Activated naive CD4-positive, alpha-beta T cell treated with anti-CD3 and anti-CD28 coated beads, Interleukin-2, amount 10 ng/mL, durations not matched to agents 7 days and 5 days (primary cell): ENCODE results near the gene SCG2.

Source experiments
- CTCF ChIA-PET: fragments of 350-600 bp; sonication (Branson Sonifier 250); formaldehyde crosslinking; loops from one replicate; lab custom pipeline; 2021; ENCODE audit warnings: antibody characterized with exemption; lab: Charles Lee
- DNase-seq: peaks from one replicate; pipeline ENCODE4 v3.0.0-alpha.2; 2020
- H3K27ac Mint-ChIP-seq: one replicate; pipeline ENCODE4 v1.8.0; 2021; ENCODE audit warnings: mild to moderate bottlenecking, moderate library complexity, mixed read lengths
- H3K27me3 Mint-ChIP-seq: one replicate; pipeline ENCODE4 v1.8.0; 2021; ENCODE audit warnings: mild to moderate bottlenecking, mixed read lengths
- H3K36me3 Mint-ChIP-seq: one replicate; pipeline ENCODE4 v1.8.0; 2021; ENCODE audit warnings: mixed read lengths
- H3K4me1 Mint-ChIP-seq: one replicate; pipeline ENCODE4 v1.8.0; 2021; ENCODE audit warnings: mixed read lengths
- H3K4me3 Mint-ChIP-seq: one replicate; pipeline ENCODE4 v1.8.0; 2021; ENCODE audit warnings: mild to moderate bottlenecking, moderate library complexity, mixed read lengths
- H3K9me3 Mint-ChIP-seq: one replicate; pipeline ENCODE4 v1.8.0; 2021; ENCODE audit warnings: mixed read lengths

SCG2 gene

DNA sequence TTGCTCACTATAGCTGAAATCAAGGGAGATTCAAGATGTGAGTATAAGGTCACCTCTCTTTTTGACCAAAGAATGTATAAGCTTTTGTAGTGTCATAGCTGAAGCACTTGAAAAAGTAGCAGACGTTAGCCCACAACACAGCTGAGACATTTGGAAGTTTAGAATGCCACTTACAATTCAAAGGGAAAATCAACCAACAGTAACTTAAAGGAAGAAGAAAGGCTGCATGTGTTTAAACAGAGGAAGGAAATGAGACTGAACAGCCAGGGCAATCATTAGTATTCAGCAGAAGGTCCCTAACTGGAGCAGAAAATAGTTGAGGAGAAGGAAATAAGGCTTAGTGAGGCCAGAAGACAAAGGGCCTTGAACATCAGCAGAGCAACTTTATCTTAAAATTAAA, 23.5 kb upstream of the SCG2 start:
- CTCF ChIA-PET, result no interaction called here
- Mint-ChIP-seq H3K9me3 (no peaks in the 10 kb centered on the region), H3K4me1 (no peaks in the 10 kb centered on the region), H3K27ac (no peak overlapping the region), H3K36me3 (no peaks in the 10 kb centered on the region), H3K27me3 (peaks cover 3% of the 10 kb centered on the region), H3K4me3 (no peak overlapping the region)
- DNase-seq, result no peak

DNA sequence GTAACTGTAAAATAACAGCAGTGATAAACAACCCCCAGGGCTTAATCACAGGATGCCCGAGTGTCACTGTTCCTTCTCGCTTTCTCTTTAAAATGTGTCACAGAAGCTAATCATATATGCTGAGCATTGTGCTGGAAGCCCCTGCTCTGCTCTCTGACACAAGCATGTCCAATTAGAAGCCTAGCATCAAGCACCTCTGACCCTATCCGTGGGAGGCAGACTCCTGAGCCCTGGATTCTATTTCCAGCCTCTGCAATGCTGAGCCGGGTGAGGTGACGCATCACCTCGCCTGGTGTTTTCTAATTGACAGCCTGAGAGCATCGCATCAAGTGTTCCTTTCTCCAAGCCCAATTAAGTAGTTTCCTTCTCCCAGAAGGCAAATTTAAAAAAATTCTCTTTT, 19.7 kb upstream of the SCG2 start:
- H3K4me3 Mint-ChIP-seq, result no peak overlapping the region
- no peak for DNase-seq
- H3K36me3 Mint-ChIP-seq, result no peaks in the 10 kb centered on the region
- H3K9me3 Mint-ChIP-seq, result no peaks in the 10 kb centered on the region
- no peaks in the 10 kb centered on the region for H3K4me1 Mint-ChIP-seq
- CTCF ChIA-PET, result no interaction called here
- H3K27me3 Mint-ChIP-seq, result peaks cover 25% of the 10 kb centered on the region
- H3K27ac Mint-ChIP-seq, result no peak overlapping the region

DNA sequence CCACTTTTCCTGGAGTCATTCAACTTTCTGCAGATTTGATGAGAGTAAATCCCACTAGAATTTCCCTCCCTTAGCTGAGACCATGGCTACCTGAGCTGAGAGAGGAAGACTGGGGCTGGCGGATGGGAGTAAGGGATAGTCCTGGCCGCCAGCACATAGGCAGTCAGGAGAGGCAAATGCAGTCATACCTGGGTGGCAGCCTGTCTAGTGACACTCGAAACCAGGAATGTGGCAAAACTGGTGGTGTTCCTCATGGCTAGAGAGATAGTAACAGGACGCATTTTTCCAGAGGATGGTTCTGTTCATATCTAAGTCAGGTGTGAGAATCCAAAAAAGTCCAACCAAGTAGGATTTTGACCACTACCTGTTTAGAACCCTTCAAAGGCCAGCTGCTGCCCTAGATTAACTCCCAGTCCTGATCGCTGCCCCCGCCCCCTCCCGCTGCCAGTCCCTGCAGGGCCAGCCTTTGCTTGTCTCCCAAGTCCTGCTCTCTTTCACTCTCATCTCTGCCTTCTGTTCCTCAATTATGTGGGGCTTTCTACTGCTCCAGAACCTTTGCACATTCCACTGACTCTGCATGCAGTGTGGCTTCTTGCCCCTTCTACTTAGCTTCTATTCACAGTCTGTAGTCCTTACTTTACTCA, 17.4 kb upstream of the SCG2 start:
- CTCF ChIA-PET, result no interaction called here
- DNase-seq, result no peak
- no peak overlapping the region for H3K4me3 Mint-ChIP-seq
- no peaks in the 10 kb centered on the region for H3K36me3 Mint-ChIP-seq
- no peaks in the 10 kb centered on the region for H3K9me3 Mint-ChIP-seq
- H3K4me1 Mint-ChIP-seq, result no peaks in the 10 kb centered on the region
- H3K27ac Mint-ChIP-seq, result no peak overlapping the region
- H3K27me3 Mint-ChIP-seq, result peaks cover 27% of the 10 kb centered on the region

DNA sequence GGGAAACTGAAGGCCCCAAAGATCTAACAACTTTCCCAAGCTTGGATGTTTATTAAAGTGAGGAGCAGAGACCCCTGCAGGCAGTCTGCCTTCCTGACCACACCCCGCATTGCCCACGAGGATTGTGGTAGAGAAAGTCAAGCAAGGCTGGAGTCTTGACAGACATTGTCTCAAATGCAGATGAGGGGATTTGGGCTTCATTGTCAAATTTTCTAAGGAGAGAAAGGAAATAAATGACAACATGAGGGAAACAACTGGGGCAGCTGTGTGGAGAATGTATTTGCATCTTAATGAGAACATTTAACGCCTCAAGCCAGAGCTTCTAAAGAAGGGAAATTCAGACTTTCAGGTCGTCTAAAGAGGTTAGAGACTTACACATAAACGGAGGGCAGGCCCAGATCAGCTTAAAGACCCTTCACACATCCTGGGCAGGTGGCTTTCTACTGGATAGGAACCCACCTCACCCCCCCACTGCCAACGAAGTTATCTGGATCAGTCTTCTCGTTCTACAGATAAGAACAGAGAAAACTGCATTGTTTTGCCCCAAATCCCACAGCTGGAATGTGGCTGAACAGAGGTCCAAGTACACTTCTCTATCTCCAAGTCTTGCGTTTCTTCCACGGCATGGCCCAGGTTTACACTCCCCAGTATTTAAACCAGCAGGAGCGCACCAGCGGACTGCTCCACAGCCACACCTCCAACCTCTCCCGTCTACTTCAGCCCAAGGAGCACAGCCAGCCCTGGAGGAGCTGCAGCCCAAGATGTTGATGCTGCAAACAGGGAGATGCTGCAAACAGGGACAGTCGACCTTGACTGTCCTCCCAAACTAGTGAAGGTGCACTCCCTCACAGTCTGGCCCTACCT, 16.2 kb upstream of the SCG2 start:
- DNase-seq, result no peak
- CTCF ChIA-PET, result interaction anchor here (1.4 kb wide), 1 partner anchor 11 kb away, joined by 3 read pairs; no protein-coding TSS in a partner anchor
- no peaks in the 10 kb centered on the region for H3K9me3 Mint-ChIP-seq
- peaks cover 38% of the 10 kb centered on the region for H3K27me3 Mint-ChIP-seq
- H3K27ac Mint-ChIP-seq, result no peak overlapping the region
- no peak overlapping the region for H3K4me3 Mint-ChIP-seq
- H3K36me3 Mint-ChIP-seq, result no peaks in the 10 kb centered on the region
- H3K4me1 Mint-ChIP-seq, result no peaks in the 10 kb centered on the region

DNA sequence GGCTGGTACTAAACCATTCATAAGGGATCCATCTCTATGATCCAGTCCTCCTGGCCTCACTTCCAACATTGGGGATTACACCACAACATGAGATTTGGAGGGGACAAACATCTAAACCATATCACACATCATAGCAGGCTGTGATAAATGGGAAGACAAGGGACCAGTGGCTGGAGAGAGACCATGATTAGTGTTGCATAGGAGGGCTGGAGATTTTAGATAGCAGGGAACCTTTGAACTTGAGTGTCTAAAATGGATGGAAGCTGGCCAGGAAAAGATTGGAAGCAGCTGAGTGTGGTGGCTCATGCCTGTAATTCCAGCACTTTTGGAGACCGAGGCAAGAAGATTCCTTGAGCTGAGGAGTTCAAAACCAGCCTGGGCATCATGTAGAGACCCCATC, 12.4 kb upstream of the SCG2 start:
- Mint-ChIP-seq H3K27me3 (peaks cover 46% of the 10 kb centered on the region), H3K9me3 (no peaks in the 10 kb centered on the region), H3K4me1 (no peaks in the 10 kb centered on the region), H3K4me3 (no peak overlapping the region), H3K36me3 (no peaks in the 10 kb centered on the region), H3K27ac (no peak overlapping the region)
- CTCF ChIA-PET, result no interaction called here
- DNase-seq, result no peak

DNA sequence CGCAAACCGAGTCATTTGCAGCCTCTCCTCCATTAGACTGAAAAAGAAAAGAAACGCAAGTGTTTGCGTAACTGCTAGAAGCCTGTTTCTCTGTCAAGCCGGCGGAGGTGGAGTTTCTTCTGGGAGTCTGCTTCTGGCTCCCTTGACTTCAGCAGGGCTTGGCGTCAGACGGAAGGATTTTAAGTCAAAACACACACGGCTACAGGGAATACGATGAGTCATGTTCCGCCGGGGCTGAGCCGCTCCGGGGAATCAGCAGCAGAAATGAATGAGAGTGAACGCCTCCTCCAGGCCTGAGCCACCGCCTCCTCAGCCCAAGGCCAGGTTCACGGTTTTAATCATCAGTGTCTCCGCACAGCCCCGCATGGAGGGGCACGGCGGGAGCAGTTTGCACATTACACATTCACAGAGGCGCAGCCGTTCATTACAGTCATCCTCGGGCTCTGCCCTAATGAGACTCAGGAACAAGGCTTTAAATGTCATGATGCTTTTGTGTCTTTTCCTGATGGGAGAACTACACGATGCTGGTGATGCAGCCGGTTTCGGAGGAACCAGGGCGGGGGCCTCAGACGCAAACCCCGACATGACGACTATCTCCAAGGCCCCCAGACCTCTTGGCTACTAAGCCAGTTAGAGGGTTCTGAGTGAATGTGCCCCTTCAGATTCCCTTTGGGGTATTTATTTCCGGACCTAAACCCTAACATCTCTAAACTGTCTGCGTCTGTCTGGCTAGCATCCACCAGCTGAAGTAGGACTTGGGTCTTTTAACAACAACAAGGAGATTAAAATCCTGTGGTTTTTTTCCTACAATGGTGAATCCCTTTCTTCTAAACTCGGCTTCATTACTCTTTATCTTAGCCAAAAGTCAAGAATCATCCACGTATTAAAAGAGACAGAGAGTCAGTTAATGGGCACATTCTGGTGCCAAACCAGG, 11.1 kb upstream of the SCG2 start:
- DNase-seq, result no peak
- CTCF ChIA-PET, result no interaction called here
- Mint-ChIP-seq H3K36me3 (no peaks in the 10 kb centered on the region), H3K27ac (no peak overlapping the region), H3K4me1 (no peaks in the 10 kb centered on the region), H3K4me3 (no peak overlapping the region), H3K27me3 (peaks cover 38% of the 10 kb centered on the region), H3K9me3 (no peaks in the 10 kb centered on the region)

DNA sequence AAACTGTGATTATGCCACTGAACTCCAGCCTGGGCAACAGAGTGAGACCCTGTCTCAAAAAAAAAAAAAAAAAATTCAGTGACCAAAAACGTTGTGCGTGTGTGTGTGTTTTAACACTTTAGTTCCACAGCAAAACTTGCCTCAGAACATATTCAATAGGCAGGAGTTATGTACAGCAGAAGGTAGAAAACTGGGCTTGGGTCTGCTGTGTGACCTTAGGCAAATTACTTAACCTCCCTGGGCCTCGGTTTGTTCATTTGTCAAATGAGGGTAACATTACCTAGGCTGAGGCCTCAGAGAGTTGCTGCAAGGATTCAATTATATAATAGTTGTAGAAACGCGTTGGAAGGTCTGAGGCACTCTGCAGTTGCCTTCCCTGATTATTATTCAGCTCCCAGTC, 10.3 kb upstream of the SCG2 start:
- DNase-seq, result no peak
- no peaks in the 10 kb centered on the region for H3K4me1 Mint-ChIP-seq
- no peak overlapping the region for H3K27ac Mint-ChIP-seq
- CTCF ChIA-PET, result interaction anchor here (1.0 kb wide), 1 partner anchor 11 kb away, joined by 3 read pairs; the partner anchor contains the start of gene SCG2
- H3K27me3 Mint-ChIP-seq, result peaks cover 31% of the 10 kb centered on the region
- no peaks in the 10 kb centered on the region for H3K36me3 Mint-ChIP-seq
- H3K9me3 Mint-ChIP-seq, result no peaks in the 10 kb centered on the region
- H3K4me3 Mint-ChIP-seq, result no peak overlapping the region

DNA sequence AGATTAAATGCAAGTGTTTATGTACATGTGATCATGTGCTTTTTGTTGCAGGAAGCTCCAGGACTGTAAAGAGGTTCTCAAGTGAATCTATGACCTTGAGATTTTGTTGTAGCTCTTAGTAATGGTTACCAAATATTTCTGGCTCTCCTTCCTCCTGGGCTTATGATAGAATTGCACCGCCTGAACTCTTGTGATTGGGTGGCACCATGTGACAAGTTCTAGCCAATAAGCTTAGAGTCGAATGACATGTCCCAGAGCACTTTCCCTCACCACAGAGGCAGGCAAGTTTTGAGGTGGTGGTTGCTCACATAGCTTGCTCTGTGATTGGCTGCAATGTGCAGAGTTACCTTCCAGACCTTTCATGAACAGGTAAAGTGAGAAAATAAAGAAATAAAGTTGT, 8.9 kb upstream of the SCG2 start:
- no peak overlapping the region for H3K27ac Mint-ChIP-seq
- H3K36me3 Mint-ChIP-seq, result no peaks in the 10 kb centered on the region
- CTCF ChIA-PET, result no interaction called here
- no peaks in the 10 kb centered on the region for H3K9me3 Mint-ChIP-seq
- no peak for DNase-seq
- H3K4me3 Mint-ChIP-seq, result no peak overlapping the region
- H3K27me3 Mint-ChIP-seq, result peaks cover 26% of the 10 kb centered on the region
- no peaks in the 10 kb centered on the region for H3K4me1 Mint-ChIP-seq

DNA sequence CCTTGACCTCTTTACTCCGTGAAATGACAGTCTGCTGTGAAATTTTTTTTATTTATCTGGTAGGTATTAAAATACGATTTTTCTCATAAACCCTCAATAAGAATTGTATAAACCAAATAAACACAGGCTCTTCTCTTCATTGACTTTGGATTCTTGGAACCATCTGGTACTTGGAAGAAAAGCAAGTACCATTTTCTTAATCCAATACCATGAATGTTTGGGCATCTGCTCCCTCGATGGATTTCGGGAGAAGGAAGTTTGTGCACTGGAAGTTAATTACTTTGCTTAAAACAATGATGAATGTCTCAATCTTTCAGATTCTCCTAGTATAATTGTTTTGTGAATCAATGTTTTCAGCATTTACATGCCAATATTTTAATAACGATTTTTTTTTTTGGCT, 5.3 kb upstream of the SCG2 start:
- DNase-seq, result no peak
- no peaks in the 10 kb centered on the region for H3K9me3 Mint-ChIP-seq
- peaks cover 6% of the 10 kb centered on the region for H3K27me3 Mint-ChIP-seq
- H3K4me3 Mint-ChIP-seq, result no peak overlapping the region
- no peaks in the 10 kb centered on the region for H3K36me3 Mint-ChIP-seq
- CTCF ChIA-PET, result interaction anchor here (1.4 kb wide), 1 partner anchor 10 kb away, joined by 3 read pairs; no protein-coding TSS in a partner anchor
- H3K27ac Mint-ChIP-seq, result no peak overlapping the region
- H3K4me1 Mint-ChIP-seq, result no peaks in the 10 kb centered on the region

DNA sequence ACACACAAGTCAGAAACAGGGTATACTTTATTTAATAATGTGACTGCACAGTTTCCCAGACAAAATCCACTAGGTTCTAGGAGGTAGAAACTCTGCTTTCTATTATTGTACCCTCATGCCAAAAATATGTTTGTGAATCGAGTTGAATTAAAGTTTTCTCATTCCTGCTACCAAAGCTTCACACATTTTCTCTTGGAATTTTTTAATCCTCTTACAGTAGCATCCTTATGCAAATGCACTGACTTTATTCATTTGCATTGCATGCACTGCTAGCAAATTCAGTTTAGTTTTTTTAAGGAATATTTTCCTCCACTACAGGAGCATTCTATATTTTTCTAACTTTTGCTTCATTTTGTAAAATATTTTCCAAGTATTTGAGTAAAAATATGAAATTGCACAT, 4.8 kb upstream of the SCG2 start:
- Mint-ChIP-seq H3K4me3 (no peak overlapping the region), H3K36me3 (no peaks in the 10 kb centered on the region), H3K27ac (no peak overlapping the region), H3K27me3 (peaks cover 3% of the 10 kb centered on the region), H3K4me1 (no peaks in the 10 kb centered on the region), H3K9me3 (no peaks in the 10 kb centered on the region)
- no peak for DNase-seq
- CTCF ChIA-PET, result interaction anchor here (1.4 kb wide), 1 partner anchor 10 kb away, joined by 3 read pairs; no protein-coding TSS in a partner anchor

DNA sequence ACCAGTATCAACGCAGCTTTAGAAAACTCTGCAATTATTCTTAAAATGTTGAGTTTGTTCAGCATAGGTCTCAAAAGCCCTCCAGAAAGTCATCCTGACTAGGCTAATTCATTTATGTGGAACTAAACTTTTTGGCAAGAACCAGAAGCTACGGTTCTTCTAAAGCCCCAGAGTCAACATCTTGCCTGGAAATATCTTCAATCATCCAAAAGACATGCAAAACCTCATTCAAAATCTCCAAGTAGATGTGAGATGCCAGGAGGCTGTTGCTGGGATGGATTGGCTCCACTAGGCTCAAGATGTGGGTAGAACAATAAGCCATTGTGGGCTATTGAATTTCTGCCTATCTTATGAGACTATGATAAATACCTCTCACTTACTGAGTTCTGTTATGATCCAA, 2.1 kb upstream of the SCG2 start:
- Mint-ChIP-seq H3K4me1 (no peaks in the 10 kb centered on the region), H3K27ac (no peak overlapping the region), H3K4me3 (no peak overlapping the region), H3K36me3 (no peaks in the 10 kb centered on the region), H3K9me3 (no peaks in the 10 kb centered on the region), H3K27me3 (peaks cover 3% of the 10 kb centered on the region)
- CTCF ChIA-PET, result no interaction called here
- no peak for DNase-seq

DNA sequence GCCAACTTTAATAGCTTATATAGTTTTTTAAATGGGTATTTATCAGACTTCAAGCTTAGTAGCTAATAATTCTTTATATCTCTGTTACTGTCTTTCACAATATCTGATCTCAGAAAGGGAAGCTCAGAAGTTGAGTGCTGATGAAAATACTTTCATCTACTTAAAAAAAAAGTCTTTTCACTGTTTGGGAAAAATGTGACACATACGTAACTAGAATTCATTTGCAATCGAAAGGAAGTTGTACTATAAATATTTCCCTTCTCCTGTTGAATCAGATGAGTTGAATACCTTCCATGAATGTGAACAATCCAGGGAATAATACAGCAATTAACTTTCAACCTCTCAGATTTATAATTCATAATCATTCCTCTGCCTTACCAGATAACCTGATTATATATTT, 811 bp upstream of the SCG2 start:
- CTCF ChIA-PET, result no interaction called here
- H3K4me3 Mint-ChIP-seq, result no peak overlapping the region
- peaks cover 3% of the 10 kb centered on the region for H3K27me3 Mint-ChIP-seq
- H3K4me1 Mint-ChIP-seq, result no peaks in the 10 kb centered on the region
- no peaks in the 10 kb centered on the region for H3K9me3 Mint-ChIP-seq
- H3K27ac Mint-ChIP-seq, result no peak overlapping the region
- H3K36me3 Mint-ChIP-seq, result no peaks in the 10 kb centered on the region
- no peak for DNase-seq

DNA sequence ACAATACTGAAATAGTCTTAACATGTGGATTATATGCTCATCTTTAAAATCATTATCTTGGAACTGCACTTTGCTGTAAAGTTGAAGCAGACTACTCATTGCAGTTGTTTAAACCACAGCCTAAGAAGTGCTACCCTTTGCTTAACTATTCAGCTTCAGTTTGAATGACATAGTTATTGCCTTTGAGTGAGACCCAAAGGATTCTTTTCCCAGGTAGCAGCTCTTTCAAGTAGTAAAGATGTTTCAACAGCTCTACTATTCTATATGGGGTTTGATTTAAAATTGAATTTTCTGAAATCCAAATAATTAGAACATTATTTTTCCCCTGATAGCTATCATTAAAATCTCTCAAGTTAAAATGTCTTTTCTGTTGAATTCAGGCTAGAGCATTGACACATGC, 1.1 kb downstream of the SCG2 start:
- CTCF ChIA-PET, result interaction anchor here (1.1 to 1.5 kb wide), 2 partner anchors 11 to 629 kb away, joined by 3 to 4 read pairs; no protein-coding TSS in a partner anchor
- DNase-seq, result no peak
- no peaks in the 10 kb centered on the region for H3K36me3 Mint-ChIP-seq
- no peak overlapping the region for H3K27ac Mint-ChIP-seq
- no peak overlapping the region for H3K4me3 Mint-ChIP-seq
- no peaks in the 10 kb centered on the region for H3K4me1 Mint-ChIP-seq
- H3K9me3 Mint-ChIP-seq, result no peaks in the 10 kb centered on the region
- peaks cover 3% of the 10 kb centered on the region for H3K27me3 Mint-ChIP-seq
